ENCODE measurements around the gene UHRF1. TPM values are rescaled to one million over a fixed set of nuclear protein-coding genes. Genes with fewer than 3 reads are reported as not detected.

UHRF1 gene
- total RNA-seq, 3 donors from 2014 or later = 3.2 to 13.4 (median 4.2) TPM

- TF ChIP-seq CTCF (IDR thresholded peaks at IDR 0.05) = no peak
- DNase-seq (no peak), ATAC-seq (no peak)
- intact Hi-C loops (cut with DNase I, micrococcal nuclease) = no loop called here
- Histone ChIP-seq H3K9me3 (no peaks in the 10 kb centered on the region), H3K4me1 (ENCODE audit: low read depth) (no peaks in the 10 kb centered on the region), H3K36me3 (ENCODE audit: low read depth) (no peaks in the 10 kb centered on the region), H3K4me3 (no peak overlapping the region)
Measured at GRCh38 chr19:4984438-4984990, 75.2 kb downstream of the UHRF1 start.

GRCh38 chr19:4985551-4985991 lies 76.3 kb downstream of the UHRF1 start:
- no peaks in the 10 kb centered on the region for H3K9me3 ChIP-seq
- TF ChIP-seq CTCF (IDR thresholded peaks at IDR 0.05) = no peak
- ATAC-seq = no peak
- no peak for DNase-seq
- H3K36me3 ChIP-seq (ENCODE audit: low read depth) = no peaks in the 10 kb centered on the region
- intact Hi-C loops (cut with DNase I, micrococcal nuclease) = no loop called here
- no peaks in the 10 kb centered on the region for H3K4me1 ChIP-seq (ENCODE audit: low read depth)
- H3K4me3 ChIP-seq = no peak overlapping the region

- no peaks in the 10 kb centered on the region for H3K9me3 ChIP-seq
- ATAC-seq (no peak), DNase-seq (no peak)
- no peak for TF ChIP-seq CTCF (IDR thresholded peaks at IDR 0.05)
- H3K4me3 ChIP-seq = no peak overlapping the region
- intact Hi-C loops (cut with DNase I, micrococcal nuclease) = no loop called here
- no peaks in the 10 kb centered on the region for H3K4me1 ChIP-seq (ENCODE audit: low read depth)
- no peaks in the 10 kb centered on the region for H3K36me3 ChIP-seq (ENCODE audit: low read depth)
Measured at GRCh38 chr19:4986056-4986455, 76.8 kb downstream of the UHRF1 start.

- ATAC-seq = no peak
- H3K4me3 ChIP-seq = no peak overlapping the region
- DNase-seq = no peak
- no peaks in the 10 kb centered on the region for H3K36me3 ChIP-seq (ENCODE audit: low read depth)
- TF ChIP-seq CTCF (IDR thresholded peaks at IDR 0.05) = no peak
- intact Hi-C loops (cut with DNase I, micrococcal nuclease) = no loop called here
- H3K4me1 ChIP-seq (ENCODE audit: low read depth) = no peaks in the 10 kb centered on the region
- no peaks in the 10 kb centered on the region for H3K9me3 ChIP-seq
Measured at GRCh38 chr19:4986471-4986891, 77.2 kb downstream of the UHRF1 start.

GRCh38 chr19:4987256-4987655 lies 78.0 kb downstream of the UHRF1 start:
- no peaks in the 10 kb centered on the region for H3K4me1 ChIP-seq (ENCODE audit: low read depth)
- H3K9me3 ChIP-seq = no peaks in the 10 kb centered on the region
- TF ChIP-seq CTCF (IDR thresholded peaks at IDR 0.05) = no peak
- ATAC-seq (no peak), DNase-seq (no peak)
- intact Hi-C loops (cut with DNase I, micrococcal nuclease) = no loop called here
- no peak overlapping the region for H3K4me3 ChIP-seq
- H3K36me3 ChIP-seq (ENCODE audit: low read depth) = no peaks in the 10 kb centered on the region
